ENCODE results near the gene KAZN. TPM values are rescaled to one million over a fixed set of nuclear protein-coding genes. Genes with fewer than 3 reads are reported as not detected.

KAZN gene
- total RNA-seq, 1 experiment from 2014 or later, result 15.6 TPM

- ChIA-PET POLR2A (ENCODE audit: unreplicated experiment) (no interaction called here), CTCF (no interaction called here)
- H3K4me3 ChIP-seq, result no peak overlapping the region
- no peak overlapping the region for H3K4me2 ChIP-seq
- intact Hi-C loops (cut with micrococcal nuclease; ENCODE audit: unreplicated experiment), result no loop called here
- H3F3A ChIP-seq (ENCODE audit: insufficient read depth, low read depth), result no peaks in the 10 kb centered on the region
- no TSS peak for BruUV-seq (replicated peaks)
- no peak overlapping the region for H2AFZ ChIP-seq
- H3K4me1 ChIP-seq (replicated peaks; ENCODE audit: insufficient read depth), result no peaks in the 10 kb centered on the region
- DNase-seq, result no peak
- no peaks in the 10 kb centered on the region for H3K27me3 ChIP-seq (ENCODE audit: insufficient read depth, low read depth)
- H3K9me3 ChIP-seq (ENCODE audit: insufficient read depth, low read depth), result no peaks in the 10 kb centered on the region
- H3K36me3 ChIP-seq (ENCODE audit: low read depth), result no peaks in the 10 kb centered on the region
- H3K27ac ChIP-seq, result no peak overlapping the region
- no peaks in the 10 kb centered on the region for H4K20me1 ChIP-seq (ENCODE audit: insufficient read depth)
- H3K79me2 ChIP-seq (ENCODE audit: low read depth), result no peaks in the 10 kb centered on the region
- H3K9me2 ChIP-seq (ENCODE audit: insufficient read depth), result no peaks in the 10 kb centered on the region
- TF ChIP-seq EZH2 (IDR thresholded peaks at IDR 0.05; ENCODE audit: low read depth) (no peak), CTCF (conservative IDR thresholded peaks at IDR 0.05) (no peak)
Measured at GRCh38 chr1:14614341-14614740, 15.9 kb downstream of the KAZN start.

GRCh38 chr1:14615549-14616218 is 17.2 kb downstream of the KAZN start:
- no peak for TF ChIP-seq EZH2 (IDR thresholded peaks at IDR 0.05; ENCODE audit: low read depth)
- no peak for TF ChIP-seq CTCF (conservative IDR thresholded peaks at IDR 0.05)
- no peaks in the 10 kb centered on the region for H4K20me1 ChIP-seq (ENCODE audit: insufficient read depth)
- CTCF ChIA-PET, result no interaction called here
- no peaks in the 10 kb centered on the region for H3K27me3 ChIP-seq (ENCODE audit: insufficient read depth, low read depth)
- no peaks in the 10 kb centered on the region for H3K36me3 ChIP-seq (ENCODE audit: low read depth)
- no peaks in the 10 kb centered on the region for H3K79me2 ChIP-seq (ENCODE audit: low read depth)
- no peaks in the 10 kb centered on the region for H3K9me2 ChIP-seq (ENCODE audit: insufficient read depth)
- H3K27ac ChIP-seq, result no peak overlapping the region
- no peak overlapping the region for H3K4me3 ChIP-seq
- H3K4me2 ChIP-seq, result no peak overlapping the region
- BruUV-seq (replicated peaks), result no TSS peak
- no peak overlapping the region for H2AFZ ChIP-seq
- no peaks in the 10 kb centered on the region for H3K4me1 ChIP-seq (replicated peaks; ENCODE audit: insufficient read depth)
- POLR2A ChIA-PET (ENCODE audit: unreplicated experiment), result no interaction called here
- DNase-seq, result no peak
- no peaks in the 10 kb centered on the region for H3K9me3 ChIP-seq (ENCODE audit: insufficient read depth, low read depth)
- intact Hi-C loops (cut with micrococcal nuclease; ENCODE audit: unreplicated experiment), result no loop called here
- H3F3A ChIP-seq (ENCODE audit: insufficient read depth, low read depth), result no peaks in the 10 kb centered on the region

GRCh38 chr1:14616632-14617396 is 18.3 kb downstream of the KAZN start:
- no peak for TF ChIP-seq CTCF (conservative IDR thresholded peaks at IDR 0.05)
- no peak for TF ChIP-seq EZH2 (IDR thresholded peaks at IDR 0.05; ENCODE audit: low read depth)
- CTCF ChIA-PET, result no interaction called here
- H3K9me2 ChIP-seq (ENCODE audit: insufficient read depth), result no peaks in the 10 kb centered on the region
- DNase-seq, result no peak
- H3K27ac ChIP-seq, result no peak overlapping the region
- no TSS peak for BruUV-seq (replicated peaks)
- POLR2A ChIA-PET (ENCODE audit: unreplicated experiment), result no interaction called here
- no peak overlapping the region for H3K4me3 ChIP-seq
- no peaks in the 10 kb centered on the region for H3K36me3 ChIP-seq (ENCODE audit: low read depth)
- H4K20me1 ChIP-seq (ENCODE audit: insufficient read depth), result no peaks in the 10 kb centered on the region
- no peak overlapping the region for H3K4me2 ChIP-seq
- no peaks in the 10 kb centered on the region for H3K79me2 ChIP-seq (ENCODE audit: low read depth)
- no peaks in the 10 kb centered on the region for H3F3A ChIP-seq (ENCODE audit: insufficient read depth, low read depth)
- no peaks in the 10 kb centered on the region for H3K4me1 ChIP-seq (replicated peaks; ENCODE audit: insufficient read depth)
- no peak overlapping the region for H2AFZ ChIP-seq
- no peaks in the 10 kb centered on the region for H3K9me3 ChIP-seq (ENCODE audit: insufficient read depth, low read depth)
- intact Hi-C loops (cut with micrococcal nuclease; ENCODE audit: unreplicated experiment), result no loop called here
- H3K27me3 ChIP-seq (ENCODE audit: insufficient read depth, low read depth), result no peaks in the 10 kb centered on the region
